ENCODE data around the gene EXOC1. TPM values are rescaled to one million over a fixed set of nuclear protein-coding genes. Genes with fewer than 3 reads are reported as not detected.

Gene EXOC1
- total and polyA plus RNA-seq, 11 donors: 11.0 to 27.7 (median 21.4) TPM

DNA sequence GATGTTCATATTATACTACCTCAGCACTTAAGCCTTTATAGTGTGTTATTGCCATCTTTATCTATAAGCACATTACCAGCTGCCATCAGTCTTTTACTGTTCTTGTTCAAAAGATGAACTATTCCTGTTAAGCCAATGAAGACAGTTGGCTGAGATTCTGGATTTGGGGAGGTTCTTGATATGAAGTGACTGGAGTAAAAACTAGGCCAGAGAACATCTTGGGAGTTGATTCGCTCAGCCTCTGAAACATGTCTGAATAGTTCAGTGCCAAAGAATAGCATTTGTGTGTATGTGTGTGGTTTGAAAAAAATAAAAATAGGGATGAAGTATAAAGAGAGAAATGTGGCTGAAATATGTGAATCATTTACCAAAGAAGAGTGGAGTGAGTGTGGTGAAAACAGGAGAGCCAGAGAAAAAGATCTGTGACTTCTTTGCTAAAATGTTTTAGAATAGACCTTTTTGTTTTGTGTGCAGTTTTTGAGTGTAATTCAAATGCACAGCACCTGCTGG, 15.2 kb downstream of the EXOC1 start:
- peaks cover 0 to 75% (median 65%) of the 10 kb centered on the region in 9 donors for H3K36me3 ChIP-seq
- no peak overlapping the region for H3K4me3 ChIP-seq
- H3K27ac ChIP-seq: no peak overlapping the region
- TF ChIP-seq, protein P1, sequence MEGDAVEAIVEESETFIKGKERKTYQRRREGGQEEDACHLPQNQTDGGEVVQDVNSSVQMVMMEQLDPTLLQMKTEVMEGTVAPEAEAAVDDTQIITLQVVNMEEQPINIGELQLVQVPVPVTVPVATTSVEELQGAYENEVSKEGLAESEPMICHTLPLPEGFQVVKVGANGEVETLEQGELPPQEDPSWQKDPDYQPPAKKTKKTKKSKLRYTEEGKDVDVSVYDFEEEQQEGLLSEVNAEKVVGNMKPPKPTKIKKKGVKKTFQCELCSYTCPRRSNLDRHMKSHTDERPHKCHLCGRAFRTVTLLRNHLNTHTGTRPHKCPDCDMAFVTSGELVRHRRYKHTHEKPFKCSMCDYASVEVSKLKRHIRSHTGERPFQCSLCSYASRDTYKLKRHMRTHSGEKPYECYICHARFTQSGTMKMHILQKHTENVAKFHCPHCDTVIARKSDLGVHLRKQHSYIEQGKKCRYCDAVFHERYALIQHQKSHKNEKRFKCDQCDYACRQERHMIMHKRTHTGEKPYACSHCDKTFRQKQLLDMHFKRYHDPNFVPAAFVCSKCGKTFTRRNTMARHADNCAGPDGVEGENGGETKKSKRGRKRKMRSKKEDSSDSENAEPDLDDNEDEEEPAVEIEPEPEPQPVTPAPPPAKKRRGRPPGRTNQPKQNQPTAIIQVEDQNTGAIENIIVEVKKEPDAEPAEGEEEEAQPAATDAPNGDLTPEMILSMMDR (IDR thresholded peaks at IDR 0.05): no peak
- no peak for TF ChIP-seq POLR2A (IDR thresholded peaks at IDR 0.05)
- H3K4me1 ChIP-seq: peaks cover 0 to 30% (median 15%) of the 10 kb centered on the region in 12 donors
- intact Hi-C loops (cut with DNase I): loop anchor here in 4 of 10 donors (5.0 to 10.0 kb wide), 5 partner anchors 324 to 894 kb away; partner anchors contain the start of genes CLOCK (in 2 of the 4) and SRD5A3 (in 2 of the 4)
- 92 to 95% (median 93%) methylated on average over 1 of the region's 1 CpG for WGBS, 4 donors
- DNase-seq (no peak), ATAC-seq (no peak)
- H3K27me3 ChIP-seq: no peaks in the 10 kb centered on the region
- no peaks in the 10 kb centered on the region for H3K9me3 ChIP-seq

DNA sequence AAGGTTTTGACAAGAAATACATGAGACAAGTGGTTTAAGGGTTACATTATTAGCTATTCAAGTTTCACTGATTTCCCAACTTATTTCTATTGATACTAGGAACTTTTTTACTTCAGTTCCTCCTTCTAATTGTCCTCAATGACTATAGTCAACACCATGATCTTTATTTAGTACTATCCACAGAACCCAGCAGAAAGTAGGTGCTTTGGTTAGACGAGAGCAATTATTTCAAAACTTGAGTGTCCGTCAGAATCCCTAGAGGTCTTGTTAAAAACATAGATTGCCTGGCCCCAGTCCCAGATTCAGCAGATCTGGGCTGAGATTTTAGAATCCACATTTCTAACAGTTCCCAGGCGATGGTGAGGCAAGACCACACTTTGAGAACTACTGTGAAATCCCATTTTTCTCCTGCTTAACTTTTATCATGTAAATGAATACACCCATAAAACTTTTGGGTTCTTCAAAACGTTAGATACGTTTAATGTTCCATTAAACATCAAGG, 17.9 kb downstream of the EXOC1 start:
- 66 to 76% (median 69%) methylated on average over 5 of the region's 5 CpGs for WGBS, 4 donors
- peaks cover 0 to 85% (median 72%) of the 10 kb centered on the region in 9 donors for H3K36me3 ChIP-seq
- no peaks in the 10 kb centered on the region for H3K27me3 ChIP-seq

DNA sequence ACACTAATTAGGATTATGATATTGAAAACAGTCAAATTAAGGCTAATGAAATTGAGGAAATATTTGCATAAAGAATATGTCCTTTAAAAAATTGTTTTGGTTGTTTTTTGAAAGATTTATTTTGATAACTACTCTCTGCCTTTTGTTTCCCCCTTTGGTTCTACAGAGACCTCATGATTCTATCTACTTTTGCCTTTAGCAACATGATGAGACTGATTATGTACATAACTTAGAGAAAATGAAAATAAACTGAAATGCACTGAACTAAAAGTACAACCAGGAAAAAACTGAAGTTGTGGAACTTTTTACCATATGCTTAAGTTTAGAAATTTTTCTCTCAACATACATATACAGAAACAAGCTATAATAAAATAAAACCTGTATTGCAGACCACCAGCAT, 21.4 kb downstream of the EXOC1 start:
- TF ChIP-seq, protein P1 (IDR thresholded peaks at IDR 0.05): no peak
- no peak for TF ChIP-seq POLR2A (IDR thresholded peaks at IDR 0.05)
- intact Hi-C loops (cut with DNase I): loop anchor here in 2 of 10 donors (10.0 kb wide), 2 partner anchors 410 to 530 kb away; partner anchors contain the start of gene SRD5A3 (in 1 of the 2)
- Histone ChIP-seq H3K9me3 (no peaks in the 10 kb centered on the region), H3K4me1 (peaks cover 0 to 8% (median 0%) of the 10 kb centered on the region in 12 donors), H3K27me3 (no peaks in the 10 kb centered on the region), H3K27ac (no peak overlapping the region), H3K4me3 (no peak overlapping the region), H3K36me3 (peaks cover 0 to 92% (median 79%) of the 10 kb centered on the region in 9 donors)
- ATAC-seq: no peak
- no peak for DNase-seq

More for the DNA sequence above, 17.9 kb downstream of the EXOC1 start:
- DNase-seq (no peak), ATAC-seq (no peak)
- TF ChIP-seq, protein P1 (IDR thresholded peaks at IDR 0.05): no peak
- no peak for TF ChIP-seq POLR2A (IDR thresholded peaks at IDR 0.05)
- H3K4me1 ChIP-seq: peaks cover 0 to 17% (median 9%) of the 10 kb centered on the region in 12 donors
- intact Hi-C loops (cut with DNase I): loop anchor here in 3 of 10 donors (2.0 to 10.0 kb wide), 3 partner anchors 71 to 527 kb away; partner anchors contain the start of gene SRD5A3 (in 1 of the 3)
- no peak overlapping the region for H3K27ac ChIP-seq
- no peak overlapping the region for H3K4me3 ChIP-seq
- H3K9me3 ChIP-seq: no peaks in the 10 kb centered on the region

DNA sequence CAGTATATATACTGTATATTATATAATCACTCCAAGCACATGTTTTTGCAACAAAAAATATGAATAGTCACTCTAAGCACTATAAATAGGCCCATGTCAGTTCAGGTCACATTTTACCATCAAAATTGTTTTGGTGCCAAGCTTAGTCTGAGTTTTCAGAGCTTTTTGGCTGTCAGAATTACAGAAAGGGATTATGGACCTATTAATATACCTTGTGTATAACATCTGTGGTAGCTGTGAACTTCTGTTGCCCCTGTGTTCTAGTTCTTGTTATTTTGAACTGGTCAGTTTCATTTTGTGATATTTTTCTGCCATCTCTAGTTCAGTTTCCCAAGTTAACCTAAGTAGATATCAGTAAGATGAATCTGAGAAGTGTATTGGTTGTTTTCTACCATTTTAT, 22.9 kb downstream of the EXOC1 start:
- Histone ChIP-seq H3K9me3 (no peaks in the 10 kb centered on the region), H3K4me1 (peaks cover 0 to 8% (median 0%) of the 10 kb centered on the region in 12 donors), H3K36me3 (peaks cover 0 to 92% (median 79%) of the 10 kb centered on the region in 9 donors), H3K4me3 (no peak overlapping the region), H3K27me3 (no peaks in the 10 kb centered on the region), H3K27ac (no peak overlapping the region)
- ATAC-seq (peak in 1 of 4 donors; percentile 28), DNase-seq (no peak)
- TF ChIP-seq, protein P1 (IDR thresholded peaks at IDR 0.05): no peak
- no peak for TF ChIP-seq POLR2A (IDR thresholded peaks at IDR 0.05)
- intact Hi-C loops (cut with DNase I): loop anchor here in 2 of 10 donors (10.0 kb wide), 2 partner anchors 412 to 532 kb away; partner anchors contain the start of gene SRD5A3 (in 1 of the 2)
